ENCODE results near the gene MAFG.

DNA sequence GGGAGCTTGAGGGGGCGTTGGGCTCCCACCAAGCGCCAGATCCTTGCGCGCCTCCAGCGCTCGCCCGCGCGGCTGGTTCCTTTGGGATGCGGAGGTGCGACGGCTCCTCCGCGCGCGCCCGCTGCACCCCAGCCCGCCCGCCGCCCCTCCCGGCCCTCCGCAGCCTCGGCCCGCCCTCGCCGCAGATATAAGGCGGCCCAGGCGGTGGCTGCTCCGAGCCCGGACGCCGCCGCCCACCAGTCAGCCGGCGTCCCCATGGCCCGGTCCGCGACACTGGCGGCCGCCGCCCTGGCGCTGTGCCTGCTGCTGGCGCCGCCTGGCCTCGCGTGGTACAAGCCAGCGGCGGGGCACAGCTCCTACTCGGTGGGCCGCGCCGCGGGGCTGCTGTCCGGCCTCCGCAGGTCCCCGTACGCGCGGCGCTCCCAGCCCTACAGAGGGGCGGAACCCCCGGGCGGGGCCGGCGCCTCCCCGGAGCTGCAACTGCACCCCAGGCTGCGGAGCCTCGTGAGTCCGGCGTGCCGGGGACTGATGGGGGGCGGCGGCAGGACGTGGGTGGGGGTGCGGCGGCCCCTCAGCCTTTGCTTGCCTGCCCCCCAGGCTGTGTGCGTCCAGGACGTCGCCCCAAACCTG is 25.4 kb downstream of the MAFG start, which contains the start of gene NPB:
- TF ChIP-seq YY1 (IDR thresholded peaks at IDR 0.05; ENCODE audit: low read depth): no peak
- no peak for TF ChIP-seq NFIC (IDR thresholded peaks at IDR 0.05)
- TF ChIP-seq, protein P1, sequence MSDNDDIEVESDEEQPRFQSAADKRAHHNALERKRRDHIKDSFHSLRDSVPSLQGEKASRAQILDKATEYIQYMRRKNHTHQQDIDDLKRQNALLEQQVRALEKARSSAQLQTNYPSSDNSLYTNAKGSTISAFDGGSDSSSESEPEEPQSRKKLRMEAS (IDR thresholded peaks at IDR 0.05): no peak
- TF ChIP-seq RAD21 (IDR thresholded peaks at IDR 0.05; ENCODE audit: low read depth): no peak
- TF ChIP-seq FOXM1 (IDR thresholded peaks at IDR 0.05; ENCODE audit: borderline replicate concordance, low read depth): no peak
- TF ChIP-seq EP300 (IDR thresholded peaks at IDR 0.05; ENCODE audit: borderline replicate concordance): no peak
- no peak for TF ChIP-seq TAF1 (IDR thresholded peaks at IDR 0.05; ENCODE audit: low read depth)
- no peak for TF ChIP-seq CEBPB (IDR thresholded peaks at IDR 0.05)
- TF ChIP-seq EGR1 (IDR thresholded peaks at IDR 0.05): no peak
- no peak for TF ChIP-seq CREB1 (IDR thresholded peaks at IDR 0.05; ENCODE audit: low read depth)
- TF ChIP-seq ZBTB7A (IDR thresholded peaks at IDR 0.05; ENCODE audit: low read depth): no peak
- TF ChIP-seq, protein P2, sequence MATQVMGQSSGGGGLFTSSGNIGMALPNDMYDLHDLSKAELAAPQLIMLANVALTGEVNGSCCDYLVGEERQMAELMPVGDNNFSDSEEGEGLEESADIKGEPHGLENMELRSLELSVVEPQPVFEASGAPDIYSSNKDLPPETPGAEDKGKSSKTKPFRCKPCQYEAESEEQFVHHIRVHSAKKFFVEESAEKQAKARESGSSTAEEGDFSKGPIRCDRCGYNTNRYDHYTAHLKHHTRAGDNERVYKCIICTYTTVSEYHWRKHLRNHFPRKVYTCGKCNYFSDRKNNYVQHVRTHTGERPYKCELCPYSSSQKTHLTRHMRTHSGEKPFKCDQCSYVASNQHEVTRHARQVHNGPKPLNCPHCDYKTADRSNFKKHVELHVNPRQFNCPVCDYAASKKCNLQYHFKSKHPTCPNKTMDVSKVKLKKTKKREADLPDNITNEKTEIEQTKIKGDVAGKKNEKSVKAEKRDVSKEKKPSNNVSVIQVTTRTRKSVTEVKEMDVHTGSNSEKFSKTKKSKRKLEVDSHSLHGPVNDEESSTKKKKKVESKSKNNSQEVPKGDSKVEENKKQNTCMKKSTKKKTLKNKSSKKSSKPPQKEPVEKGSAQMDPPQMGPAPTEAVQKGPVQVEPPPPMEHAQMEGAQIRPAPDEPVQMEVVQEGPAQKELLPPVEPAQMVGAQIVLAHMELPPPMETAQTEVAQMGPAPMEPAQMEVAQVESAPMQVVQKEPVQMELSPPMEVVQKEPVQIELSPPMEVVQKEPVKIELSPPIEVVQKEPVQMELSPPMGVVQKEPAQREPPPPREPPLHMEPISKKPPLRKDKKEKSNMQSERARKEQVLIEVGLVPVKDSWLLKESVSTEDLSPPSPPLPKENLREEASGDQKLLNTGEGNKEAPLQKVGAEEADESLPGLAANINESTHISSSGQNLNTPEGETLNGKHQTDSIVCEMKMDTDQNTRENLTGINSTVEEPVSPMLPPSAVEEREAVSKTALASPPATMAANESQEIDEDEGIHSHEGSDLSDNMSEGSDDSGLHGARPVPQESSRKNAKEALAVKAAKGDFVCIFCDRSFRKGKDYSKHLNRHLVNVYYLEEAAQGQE (IDR thresholded peaks at IDR 0.05; ENCODE audit: low read depth): no peak

All from Ishikawa (cell line).